ENCODE results near the gene ACSBG1.
"Not testable (repeated sequence)": the region's sequence is repeated elsewhere in the genome, so short reads cannot be mapped to it uniquely, and the experiment has no call there.

The ACSBG1 gene

GRCh38 chr15:78247911-78248310 is 13.5 kb upstream of the ACSBG1 start:
- no peak for FAIRE-seq

DNA sequence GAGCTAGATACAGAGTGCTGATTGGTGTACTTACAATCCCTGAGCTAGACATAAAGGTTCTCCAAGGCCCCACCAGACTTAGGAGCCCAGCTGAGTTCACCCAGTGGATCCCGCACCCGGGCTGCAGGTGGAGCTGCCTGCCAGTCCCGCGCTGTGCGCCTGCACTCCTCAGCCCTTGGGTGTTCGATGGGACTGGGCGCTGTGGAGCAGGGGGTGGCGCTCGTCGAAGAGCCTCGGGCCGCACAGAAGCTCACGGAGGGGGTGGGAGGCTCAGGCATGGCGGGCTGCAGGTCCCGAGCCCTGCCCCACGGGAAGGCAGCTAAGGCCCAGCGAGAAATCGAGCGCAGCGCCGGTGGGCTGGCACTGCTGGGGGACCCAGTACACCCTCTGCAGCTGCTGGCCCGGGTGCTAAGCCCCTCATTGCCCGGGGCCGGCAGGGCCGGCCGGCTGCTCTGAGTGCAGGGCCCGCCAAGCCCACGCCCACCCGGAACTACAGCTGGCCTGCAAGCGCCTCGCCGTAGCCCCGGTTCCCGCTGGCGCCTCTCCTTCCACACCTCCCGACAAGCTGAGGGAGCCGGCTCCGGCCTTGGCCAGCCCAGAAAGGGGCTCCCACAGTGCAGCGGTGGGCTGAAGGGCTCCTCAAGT is 11.7 kb upstream of the ACSBG1 start:
- not testable (repeated sequence) for FAIRE-seq

GRCh38 chr15:78245392-78245791 is 11.0 kb upstream of the ACSBG1 start:
- FAIRE-seq = not testable (repeated sequence)

DNA sequence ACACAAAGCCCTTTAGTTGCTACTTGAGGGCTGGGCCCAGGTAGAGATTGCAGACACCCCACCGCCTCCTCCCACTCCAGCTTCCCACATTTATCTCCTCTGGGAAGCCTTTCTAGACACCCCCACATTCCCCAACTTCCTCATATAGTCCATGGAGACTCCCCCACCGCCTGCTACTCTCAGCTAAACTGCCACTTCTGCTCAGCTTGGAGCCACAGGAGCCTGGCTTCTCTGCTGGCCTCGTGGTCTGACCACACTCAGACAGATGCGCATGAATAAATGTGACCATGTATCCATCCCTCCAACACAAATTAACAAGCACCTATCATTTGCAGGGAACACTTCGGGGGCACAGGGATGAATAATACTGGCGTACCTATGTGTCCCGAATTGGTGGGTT is 10.5 kb upstream of the ACSBG1 start:
- no peak for FAIRE-seq

DNA sequence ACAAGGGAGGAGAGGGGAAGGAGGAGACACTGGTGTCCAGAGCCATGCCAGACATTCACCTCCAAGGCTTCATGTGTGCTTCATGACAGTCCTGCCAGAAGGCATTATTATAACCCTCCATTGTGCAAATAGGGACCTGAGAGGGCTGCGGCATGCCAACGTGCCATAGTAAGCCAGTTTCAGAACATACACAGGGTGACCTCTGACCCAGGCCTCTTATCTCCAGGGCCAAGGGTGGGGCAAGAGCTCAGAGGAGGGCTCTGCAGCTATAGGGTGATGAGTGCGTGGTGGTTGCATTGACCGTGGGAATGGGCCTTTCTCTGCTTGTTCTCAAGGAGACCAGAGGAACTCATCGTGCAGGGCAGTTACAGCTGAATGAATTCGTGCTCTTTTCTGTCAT is 9.7 kb upstream of the ACSBG1 start:
- FAIRE-seq = no peak

GRCh38 chr15:78243491-78243941 is 9.2 kb upstream of the ACSBG1 start:
- no peak for FAIRE-seq

DNA sequence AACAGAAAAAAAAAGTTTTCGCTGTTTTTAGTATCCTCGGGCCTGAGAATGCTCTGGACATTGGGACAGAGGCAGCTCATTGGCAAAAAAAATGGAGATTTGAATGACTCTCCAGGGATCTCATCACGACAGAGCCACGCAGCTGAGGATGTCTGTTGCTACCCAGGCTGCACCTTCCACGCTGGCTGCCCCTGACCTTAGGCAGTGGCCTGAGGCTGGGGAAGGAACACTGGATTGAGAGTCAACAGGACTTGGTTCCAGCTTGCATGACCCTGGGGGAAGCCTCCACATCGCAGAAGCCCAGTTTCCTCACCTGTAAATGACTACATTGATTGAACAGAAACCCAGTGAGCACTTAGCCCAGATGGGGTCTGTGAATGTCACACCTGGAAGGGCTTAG is 8.7 kb upstream of the ACSBG1 start:
- no peak for FAIRE-seq

GRCh38 chr15:78242128-78242527 is 7.8 kb upstream of the ACSBG1 start:
- FAIRE-seq = no peak

DNA sequence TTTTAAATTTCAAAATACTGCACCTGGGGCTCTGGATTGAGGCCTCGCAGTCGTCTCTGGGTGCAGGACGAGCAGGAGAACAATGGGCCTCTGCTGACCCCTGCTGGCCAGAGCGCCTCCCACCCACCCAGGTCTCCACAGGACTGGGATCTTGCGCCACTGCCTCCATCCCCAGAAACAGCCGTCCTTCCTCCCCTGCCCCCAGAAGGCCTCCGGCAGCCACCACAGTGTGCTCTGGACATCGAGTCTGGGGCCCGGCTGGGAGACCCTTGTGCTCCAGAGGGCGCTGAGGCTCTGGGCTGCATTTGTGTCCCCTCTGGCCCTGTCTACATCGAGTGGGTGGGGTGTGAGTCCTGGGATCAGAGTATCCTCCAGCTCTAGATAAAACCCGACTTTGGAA is 6.7 kb upstream of the ACSBG1 start:
- FAIRE-seq = no peak

DNA sequence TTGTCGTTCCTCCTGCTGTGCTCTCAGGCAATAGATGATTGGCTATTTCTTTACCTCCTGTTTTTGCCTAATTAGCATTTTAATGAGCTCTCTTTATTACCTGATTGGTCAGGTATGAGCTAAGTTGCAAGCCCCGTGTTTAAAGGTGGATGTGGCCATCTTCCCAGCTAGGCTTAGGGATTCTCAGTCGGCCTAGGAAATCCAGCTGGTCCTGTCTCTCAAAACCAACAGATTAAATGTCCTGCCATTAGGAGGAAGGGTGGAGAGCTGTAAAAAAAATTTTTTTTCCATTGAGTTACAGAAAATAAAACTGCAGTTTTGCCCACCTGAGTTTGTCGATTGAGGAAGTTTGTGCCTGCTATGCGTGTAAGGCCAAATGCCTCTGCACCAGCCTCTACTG is 5.4 kb upstream of the ACSBG1 start:
- FAIRE-seq = no peak

GRCh38 chr15:78237146-78237545 is 2.8 kb upstream of the ACSBG1 start:
- FAIRE-seq = no peak

- FAIRE-seq = no peak
Observed at GRCh38 chr15:78236491-78236890, 2.1 kb upstream of the ACSBG1 start.

- FAIRE-seq = no peak
Observed at GRCh38 chr15:78233496-78233895, 869 bp downstream of the ACSBG1 start.

DNA sequence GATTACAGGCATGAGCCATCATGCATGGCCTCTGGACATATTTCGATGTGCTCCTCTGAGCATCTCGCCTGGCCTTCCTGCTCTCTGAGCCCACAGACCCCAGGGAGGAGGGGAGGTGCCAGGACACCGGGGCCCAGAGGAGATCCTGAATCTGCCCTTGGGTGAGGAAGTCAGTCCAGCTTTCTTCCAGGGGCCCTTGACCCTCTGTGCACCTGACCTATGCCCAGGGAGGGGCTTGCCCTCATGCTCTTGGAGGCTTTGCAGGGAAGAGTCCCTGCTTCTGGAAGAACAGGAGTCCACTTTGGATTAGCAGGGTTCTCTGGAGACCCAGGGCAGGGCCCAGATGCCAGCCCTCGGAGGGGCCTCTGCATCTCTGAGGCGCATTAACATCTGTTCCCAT is 1.4 kb downstream of the ACSBG1 start:
- FAIRE-seq = no peak

- no peak for FAIRE-seq
Observed at GRCh38 chr15:78229431-78230406, 4.6 kb downstream of the ACSBG1 start.

DNA sequence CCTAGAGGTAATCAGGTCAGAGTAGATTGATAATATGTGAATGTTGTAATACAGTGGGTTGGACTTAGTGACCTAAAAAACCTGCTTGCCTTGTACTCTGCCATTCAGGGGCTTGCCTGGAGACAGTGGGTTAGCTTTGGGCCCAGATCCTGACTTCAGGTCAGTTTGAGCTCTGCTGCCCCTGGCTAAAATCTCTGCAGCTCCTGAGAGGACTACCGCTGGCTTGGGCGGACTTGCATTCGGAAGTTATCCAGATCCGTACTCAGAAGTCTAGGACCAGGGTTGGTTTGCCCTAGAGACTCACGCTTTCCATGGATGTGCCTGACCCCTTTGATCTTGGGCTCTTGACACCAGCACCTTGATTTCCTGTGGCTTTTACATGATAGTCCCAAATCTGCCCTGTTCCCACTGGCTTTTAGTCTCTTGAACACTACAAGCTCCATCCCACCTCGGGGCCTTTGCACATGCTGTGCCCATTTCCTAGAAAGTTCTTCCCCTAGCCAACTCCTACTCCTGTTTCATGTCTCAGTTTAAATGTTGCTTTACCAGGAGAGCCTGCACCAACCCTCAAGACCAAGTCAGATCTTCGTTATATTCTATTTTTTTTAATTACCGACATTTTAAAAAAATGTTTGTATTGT is 5.9 kb downstream of the ACSBG1 start:
- FAIRE-seq = no peak

DNA sequence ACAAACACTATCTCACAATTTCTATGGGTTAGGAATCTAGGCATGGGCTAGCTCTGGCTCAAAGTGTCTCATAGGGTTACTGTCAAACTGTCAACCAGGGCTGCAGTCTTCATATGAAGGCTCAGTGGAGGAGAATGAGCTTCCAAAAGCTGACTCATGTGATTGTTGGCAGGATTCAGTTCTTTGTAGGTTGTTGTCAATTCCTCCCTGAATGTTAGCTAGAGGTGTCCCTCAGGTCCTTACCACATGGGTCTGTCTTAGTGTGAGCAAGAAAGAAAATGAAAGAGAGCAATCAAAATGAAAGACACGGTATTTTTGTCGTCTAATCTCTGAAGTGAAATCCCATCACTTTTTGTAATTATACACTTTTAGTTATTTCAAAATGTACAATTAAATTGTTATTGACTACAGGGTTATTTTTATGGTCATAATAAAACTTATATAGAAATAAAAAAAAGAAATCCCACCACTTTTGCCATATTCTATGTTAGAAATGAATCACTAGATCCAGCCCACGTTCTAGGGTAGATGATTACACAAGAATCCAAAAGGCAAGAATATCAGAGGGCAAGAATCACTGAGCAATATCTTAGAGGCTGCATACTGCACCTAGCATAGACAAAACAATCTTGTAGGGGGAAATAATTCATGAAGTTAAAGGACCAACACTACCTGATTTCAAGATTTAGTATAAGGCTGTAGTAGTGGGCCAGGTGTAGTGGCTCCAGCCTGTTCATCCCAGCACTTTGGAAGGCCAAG is 8.4 kb downstream of the ACSBG1 start:
- no peak for FAIRE-seq

DNA sequence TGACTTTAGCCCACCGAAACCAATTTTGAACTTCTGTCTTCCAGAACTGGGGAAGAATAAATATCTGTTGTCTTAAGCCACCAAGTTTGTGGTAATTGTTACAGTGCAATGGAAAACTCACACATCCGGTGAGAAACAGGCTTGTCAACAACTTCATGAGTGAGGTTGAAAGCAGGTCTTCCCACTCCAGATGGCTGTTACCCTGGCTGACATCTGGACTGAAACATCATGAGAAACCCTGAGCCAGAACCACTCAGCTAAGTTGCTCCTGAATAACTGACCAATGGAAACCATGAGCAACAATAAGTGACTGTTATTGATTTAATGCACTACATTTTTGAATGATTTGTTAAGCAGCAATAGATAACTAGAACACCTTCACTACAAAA is 10.3 kb downstream of the ACSBG1 start:
- no peak for FAIRE-seq

- FAIRE-seq = no peak
Observed at GRCh38 chr15:78223396-78224022, 10.9 kb downstream of the ACSBG1 start.

GRCh38 chr15:78222745-78223395 is 11.5 kb downstream of the ACSBG1 start:
- FAIRE-seq = no peak

- FAIRE-seq = no peak
Observed at GRCh38 chr15:78220713-78221112, 13.7 kb downstream of the ACSBG1 start.
